WTC11 (cell line): ENCODE data around the gene RTP5. TPM values are rescaled to one million over a fixed set of nuclear protein-coding genes. Genes with fewer than 3 reads are reported as not detected.
"Not testable (repeated sequence)": the region's sequence is repeated elsewhere in the genome, so short reads cannot be mapped to it uniquely, and the experiment has no call there.

Experiments
- ATAC-seq: fragments of 200-7000 bp; cut with Tn5 transposase; 2 replicates; pipeline ENCODE4 v1.10.0; 2021; ENCODE audit warnings: mild to moderate bottlenecking, moderate library complexity
- CTCF ChIA-PET: fragments of 300-600 bp; sonication (Branson Sonifier 250); formaldehyde crosslinking; loops from one replicate; lab custom pipeline; 2021; ENCODE audit warnings: antibody characterized with exemption; lab: Charles Lee
- POLR2A ChIA-PET: fragments of 350-600 bp; sonication (Branson Sonifier 250); formaldehyde crosslinking; loops from one replicate; lab custom pipeline; 2021; ENCODE audit warnings: antibody characterized with exemption; lab: Charles Lee
- DNase-seq: peaks from one replicate; pipeline ENCODE4 v3.0.0; 2021; ENCODE audit warnings: low spot score
- H3K27ac Mint-ChIP-seq: 2 replicates; pipeline ENCODE4 v1.8.0; 2021; ENCODE audit warnings: mixed read lengths
- H3K27me3 Mint-ChIP-seq: 2 replicates; pipeline ENCODE4 v1.8.0; 2021; ENCODE audit warnings: low read depth, mild to moderate bottlenecking, moderate library complexity, mixed read lengths
- H3K36me3 Mint-ChIP-seq: 2 replicates; pipeline ENCODE4 v1.8.0; 2021; ENCODE audit warnings: mixed read lengths
- H3K4me1 Mint-ChIP-seq: 2 replicates; pipeline ENCODE4 v1.8.0; 2022; ENCODE audit warnings: mixed read lengths
- H3K4me3 Mint-ChIP-seq: 2 replicates; pipeline ENCODE4 v1.8.0; 2021; ENCODE audit warnings: mild to moderate bottlenecking, moderate library complexity, mixed read lengths
- H3K9me3 Mint-ChIP-seq: 2 replicates; pipeline ENCODE4 v1.8.0; 2021; ENCODE audit warnings: mixed read lengths
- AFF4 ChIP-seq: sonication (generic); formaldehyde crosslinking; IDR thresholded peaks from 2 replicates; pipeline ENCODE4 v1.8.1; 2023; ENCODE audit warnings: mild to moderate bottlenecking, missing genetic modification reagents, borderline replicate concordance
- ATF1 ChIP-seq: sonication (generic); formaldehyde crosslinking; IDR thresholded peaks from 2 replicates; pipeline ENCODE4 v1.8.1; 2023; ENCODE audit warnings: mild to moderate bottlenecking, moderate library complexity, missing genetic modification reagents
- E2F5 ChIP-seq: sonication (generic); formaldehyde crosslinking; IDR thresholded peaks from 2 replicates; pipeline ENCODE4 v1.8.1; 2022; ENCODE audit warnings: mild to moderate bottlenecking, moderate library complexity, missing genetic modification reagents
- IRF2 ChIP-seq: sonication (generic); formaldehyde crosslinking; IDR thresholded peaks from 2 replicates; pipeline ENCODE4 v1.8.0; 2022; ENCODE audit warnings: low read depth, missing genetic modification reagents, borderline replicate concordance
- NFE2L1 ChIP-seq: sonication (generic); formaldehyde crosslinking; IDR thresholded peaks from 2 replicates; pipeline ENCODE4 v1.8.1; 2023; ENCODE audit warnings: missing genetic modification reagents
- OVOL2 ChIP-seq: fragments of 250-450 bp; sonication (Bioruptor Pico); IDR thresholded peaks from 2 replicates; pipeline ENCODE4 v1.9.0; 2021; ENCODE audit warnings: mild to moderate bottlenecking, borderline replicate concordance
- SMAD3 ChIP-seq: sonication (generic); formaldehyde crosslinking; IDR thresholded peaks from 2 replicates; pipeline ENCODE4 v1.8.0; 2022; ENCODE audit warnings: missing genetic modification reagents, mild to moderate bottlenecking, borderline replicate concordance
- ZBTB43 ChIP-seq: sonication (generic); formaldehyde crosslinking; IDR thresholded peaks from 2 replicates; pipeline ENCODE4 v1.8.1; 2023; ENCODE audit warnings: mild to moderate bottlenecking, missing genetic modification reagents
- ZNF281 ChIP-seq: sonication (generic); formaldehyde crosslinking; IDR thresholded peaks from 2 replicates; pipeline ENCODE4 v1.8.0; 2023; ENCODE audit warnings: mild to moderate bottlenecking, missing genetic modification reagents
- ZNF317 ChIP-seq: sonication (generic); formaldehyde crosslinking; IDR thresholded peaks from 2 replicates; pipeline ENCODE4 v1.8.1; 2023; ENCODE audit warnings: low read depth, mild to moderate bottlenecking, moderate library complexity, missing genetic modification reagents, borderline replicate concordance
- ZNF416 ChIP-seq: fragments of 250-450 bp; sonication (Bioruptor Pico); IDR thresholded peaks from 2 replicates; pipeline ENCODE4 v1.9.0; 2021; ENCODE audit warnings: mild to moderate bottlenecking, inconsistent platforms
- ZNF532 ChIP-seq: fragments of 250-450 bp; sonication (Bioruptor Pico); IDR thresholded peaks from 2 replicates; pipeline ENCODE4 v1.9.0; 2021; ENCODE audit warnings: mild to moderate bottlenecking, borderline replicate concordance
- total RNA-seq: library from RNA; stranded (reverse); gene quantifications from 3 replicates; pipeline ENCODE4 v1.2.3, GENCODE V29; 2021

Gene RTP5
- total RNA-seq, 1 experiment from 2014 or later: not detected

- no peak for TF ChIP-seq ZNF532
- no peak for TF ChIP-seq AFF4 (CRISPR knock-in tag)
- no peak for TF ChIP-seq E2F5 (CRISPR knock-in tag)
- no peak for TF ChIP-seq ZNF416 (CRISPR knock-in tag)
- TF ChIP-seq ATF1: no peak
Measured at GRCh38 chr2:241905716-241906377, 36.3 kb downstream of the RTP5 start (continued).

- DNase-seq, CTCF ChIA-PET, ATAC-seq, H3K4me3 Mint-ChIP-seq, H3K27me3 Mint-ChIP-seq, H3K27ac Mint-ChIP-seq, POLR2A ChIA-PET, H3K9me3 Mint-ChIP-seq, H3K36me3 Mint-ChIP-seq: not testable (repeated sequence)
- H3K4me1 Mint-ChIP-seq: peaks cover 22% of the 10 kb centered on the region
Measured at GRCh38 chr2:241906378-241906770, 36.8 kb downstream of the RTP5 start.

GRCh38 chr2:241906826-241907570 lies 37.5 kb downstream of the RTP5 start:
- H3K4me3 Mint-ChIP-seq: no peak overlapping the region
- H3K27ac Mint-ChIP-seq: no peak overlapping the region
- H3K4me1 Mint-ChIP-seq: peaks cover 22% of the 10 kb centered on the region
- no peak for DNase-seq
- no peaks in the 10 kb centered on the region for H3K27me3 Mint-ChIP-seq
- ChIA-PET CTCF (no interaction called here), POLR2A (no interaction called here)
- no peak for ATAC-seq
- no peak for TF ChIP-seq ZNF317 (CRISPR knock-in tag)
- TF ChIP-seq IRF2 (CRISPR knock-in tag): no peak
- no peak for TF ChIP-seq AFF4 (CRISPR knock-in tag)
- TF ChIP-seq ZBTB43 (CRISPR knock-in tag): no peak
- no peak for TF ChIP-seq ZNF281 (CRISPR knock-in tag)
- no peak for TF ChIP-seq OVOL2 (CRISPR knock-in tag)
- TF ChIP-seq SMAD3 (CRISPR knock-in tag): no peak
- TF ChIP-seq NFE2L1 (CRISPR knock-in tag): no peak
- H3K9me3 Mint-ChIP-seq: no peaks in the 10 kb centered on the region
- no peaks in the 10 kb centered on the region for H3K36me3 Mint-ChIP-seq
